T follicular helper cell (primary cell): ENCODE measurements around the gene MECP2.

Experiments used
- DNase-seq: peaks from one replicate; pipeline ENCODE4 v3.0.0-alpha.2; 2020; ENCODE audit warnings: low read depth

Gene MECP2

DNA sequence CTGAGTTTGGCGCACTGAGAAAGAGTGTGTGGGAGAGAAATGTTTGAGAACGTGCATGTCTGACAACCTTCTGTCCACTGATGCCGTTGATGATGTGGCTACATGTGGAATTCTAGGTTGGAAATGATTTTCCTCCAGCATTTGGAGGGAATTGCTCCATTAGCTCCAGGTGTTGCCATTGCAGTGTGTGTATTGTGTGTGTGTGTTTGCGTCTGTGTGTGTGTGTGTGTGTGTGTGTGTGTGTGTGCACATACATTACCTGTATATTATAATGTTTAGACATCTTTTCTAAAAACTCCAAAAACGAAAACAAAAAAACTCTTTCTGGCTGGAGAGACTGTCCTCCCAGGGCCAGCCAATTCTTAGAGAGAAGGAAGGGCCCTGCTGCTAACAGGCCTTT, 18.2 kb upstream of the MECP2 start:
- DNase-seq, result no peak

GRCh38 chrX:154115071-154115470, 17.6 kb upstream of the MECP2 start:
- DNase-seq, result no peak

GRCh38 chrX:154114652-154115051, 17.1 kb upstream of the MECP2 start:
- no peak for DNase-seq

DNA sequence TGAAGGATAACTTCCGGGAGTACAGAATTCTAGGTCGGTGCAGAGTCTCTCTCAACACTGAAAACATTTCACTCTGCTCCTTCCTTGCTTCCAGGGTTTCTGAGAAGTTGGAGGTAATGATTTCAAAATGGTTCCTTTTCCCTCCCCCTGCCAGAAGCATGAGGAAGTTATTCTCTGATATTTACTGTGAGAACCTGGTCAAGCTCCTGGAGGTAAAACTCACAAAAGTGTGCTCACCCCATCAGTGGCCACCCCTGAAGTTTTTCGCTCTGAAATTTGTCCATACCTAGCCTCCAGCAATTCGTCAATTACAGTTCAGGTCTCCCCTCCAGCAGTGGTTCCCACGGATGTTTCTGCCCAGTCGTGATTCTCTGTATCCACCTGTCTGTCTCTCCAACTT, 16.2 kb upstream of the MECP2 start:
- DNase-seq, result no peak

GRCh38 chrX:154098551-154098950, 1.0 kb upstream of the MECP2 start:
- no peak for DNase-seq

DNA sequence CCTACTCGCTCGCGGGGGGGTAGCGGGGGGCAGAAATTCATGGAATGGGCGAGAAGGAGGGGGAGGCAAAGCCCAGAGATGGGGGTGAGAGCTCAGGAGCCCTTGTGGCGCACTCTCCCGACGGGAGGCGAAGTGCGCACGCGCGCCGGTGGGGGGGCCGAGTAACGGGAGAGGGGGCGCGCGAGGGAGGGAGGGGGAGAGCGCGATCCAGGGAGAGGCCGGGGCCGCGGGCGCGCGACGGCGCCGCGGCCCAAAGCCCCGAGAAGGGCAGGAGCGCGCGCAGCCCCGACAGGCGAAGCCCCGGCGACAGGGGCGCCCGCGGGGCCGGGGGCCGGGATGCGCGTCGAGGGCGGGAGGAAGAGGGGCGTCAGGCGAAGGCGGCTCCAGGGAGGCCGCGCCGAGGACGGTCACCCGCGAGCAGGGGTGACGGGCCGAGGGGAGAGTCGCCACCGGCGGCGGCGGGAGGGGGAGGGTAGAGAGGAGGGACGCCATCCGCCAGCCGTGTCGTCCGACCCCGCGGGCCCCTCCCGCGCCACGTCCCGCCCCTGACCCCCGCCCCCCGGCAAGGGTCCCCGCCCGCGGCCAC, 421 bp downstream of the MECP2 start:
- DNase-seq, result peak; percentile 62

GRCh38 chrX:154096140-154097002, 1.1 kb downstream of the MECP2 start:
- no peak for DNase-seq

DNA sequence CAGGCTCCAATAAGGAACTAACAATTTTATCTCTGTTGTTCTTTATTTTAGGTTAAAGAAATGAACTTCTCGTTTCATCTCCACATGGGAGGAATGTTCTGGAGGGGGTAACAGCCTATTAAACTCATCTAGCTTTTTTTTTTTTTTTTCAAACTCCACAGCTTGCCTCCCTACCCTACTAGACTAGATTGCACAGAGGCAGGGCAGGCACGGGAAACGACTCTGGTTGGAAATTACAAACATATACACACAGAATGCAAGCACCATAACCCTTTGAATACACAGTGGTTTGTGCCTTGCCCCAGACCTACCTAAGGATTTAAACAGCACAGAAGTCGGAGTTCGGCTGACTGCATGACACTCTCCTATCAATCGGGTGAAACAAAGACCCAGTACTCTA, 2.7 kb downstream of the MECP2 start:
- no peak for DNase-seq

DNA sequence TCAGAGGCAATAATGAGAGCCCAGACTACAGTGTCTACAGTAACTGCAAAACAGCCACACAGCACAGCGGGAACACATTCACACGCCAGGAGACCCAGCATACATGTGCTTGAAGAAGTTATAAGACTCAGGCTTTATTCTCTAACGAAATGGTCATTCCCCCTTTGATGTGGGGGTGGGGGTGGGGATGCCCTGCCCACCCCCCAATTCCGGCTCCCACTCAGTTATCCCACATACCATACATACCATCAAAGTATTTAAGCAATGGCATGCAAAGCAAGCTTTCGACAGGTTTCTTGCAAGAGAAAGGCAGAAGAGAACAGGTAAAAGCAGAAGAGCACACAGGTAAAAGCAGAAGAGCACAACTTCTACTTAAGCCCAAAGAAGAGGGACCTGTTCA, 3.6 kb downstream of the MECP2 start:
- DNase-seq, result no peak

DNA sequence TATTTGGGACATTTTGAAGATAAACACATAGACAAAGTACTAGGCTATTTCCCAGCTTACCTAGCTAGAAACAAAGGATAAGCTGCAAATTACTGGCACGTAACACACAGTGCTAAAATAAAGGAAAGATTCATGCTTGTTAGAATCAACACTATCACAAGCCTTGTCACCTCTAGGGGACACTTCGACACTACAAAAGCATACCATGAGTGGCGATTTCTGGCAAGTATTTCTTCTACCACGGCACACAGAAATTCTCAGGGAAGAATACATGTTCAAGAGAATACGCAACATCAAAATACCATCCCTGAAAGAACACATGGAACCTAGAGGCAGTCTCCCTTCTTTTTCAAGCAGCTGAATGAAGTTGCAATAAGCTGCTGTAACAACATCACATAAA, 5.1 kb downstream of the MECP2 start:
- DNase-seq, result no peak

- no peak for DNase-seq
These were observed 5.8 kb downstream of the MECP2 start for GRCh38 chrX:154091678-154092077.

DNA sequence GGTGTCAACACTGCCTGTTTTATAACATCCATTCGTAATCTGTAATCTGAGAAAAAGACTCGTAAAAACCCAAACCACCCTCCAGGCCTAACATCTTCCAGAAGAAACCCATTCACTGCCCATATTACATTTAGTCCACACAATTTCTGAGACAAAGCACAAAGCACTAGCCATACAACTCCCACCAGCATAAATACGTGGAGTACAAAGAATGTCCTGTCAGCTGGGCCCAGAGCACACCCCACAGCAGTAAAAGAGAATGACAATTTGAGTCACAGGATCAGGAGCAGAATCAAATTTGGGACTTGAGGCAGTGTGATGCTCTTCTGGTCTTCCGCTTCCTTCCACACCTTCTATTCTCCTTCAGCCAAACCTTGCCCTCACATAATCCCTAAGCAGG, 6.8 kb downstream of the MECP2 start:
- DNase-seq, result no peak

GRCh38 chrX:154084449-154085300, 12.8 kb downstream of the MECP2 start:
- DNase-seq, result no peak

- no peak for DNase-seq
These were observed 14.4 kb downstream of the MECP2 start for GRCh38 chrX:154083126-154083517.

DNA sequence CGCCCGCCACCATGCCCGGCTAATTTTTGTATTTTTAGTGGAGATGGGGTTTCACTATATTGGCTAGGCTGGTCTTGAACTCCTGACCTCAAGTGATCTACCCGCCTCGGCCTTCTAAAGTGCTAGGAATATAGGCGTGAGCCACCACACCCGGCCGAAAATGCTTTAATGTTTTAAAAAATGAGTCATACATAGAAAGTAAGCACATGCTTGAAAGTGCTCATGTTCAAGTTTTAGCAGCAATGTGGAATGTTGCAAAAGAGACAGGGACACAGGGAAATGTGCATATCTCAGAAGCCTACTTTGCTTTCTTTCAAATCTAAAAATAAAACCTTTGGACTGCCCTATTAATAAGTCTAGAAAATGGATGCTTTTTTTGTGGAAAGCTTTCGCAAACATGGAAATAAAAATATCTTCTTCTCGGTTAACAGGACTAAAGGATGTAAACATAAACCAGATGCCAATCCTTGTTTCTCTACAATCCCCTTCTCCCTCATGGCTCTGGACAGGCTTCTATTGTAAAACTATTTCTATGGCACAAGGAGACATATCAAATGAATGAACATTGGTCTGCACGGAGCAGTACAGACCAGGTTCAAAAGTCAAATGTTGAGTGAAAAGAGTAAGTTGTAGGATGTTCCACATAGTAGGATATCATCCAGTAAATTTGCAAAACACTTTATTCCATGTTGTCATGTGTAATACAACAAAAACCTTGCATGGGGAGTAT, 15.0 kb downstream of the MECP2 start:
- no peak for DNase-seq

DNA sequence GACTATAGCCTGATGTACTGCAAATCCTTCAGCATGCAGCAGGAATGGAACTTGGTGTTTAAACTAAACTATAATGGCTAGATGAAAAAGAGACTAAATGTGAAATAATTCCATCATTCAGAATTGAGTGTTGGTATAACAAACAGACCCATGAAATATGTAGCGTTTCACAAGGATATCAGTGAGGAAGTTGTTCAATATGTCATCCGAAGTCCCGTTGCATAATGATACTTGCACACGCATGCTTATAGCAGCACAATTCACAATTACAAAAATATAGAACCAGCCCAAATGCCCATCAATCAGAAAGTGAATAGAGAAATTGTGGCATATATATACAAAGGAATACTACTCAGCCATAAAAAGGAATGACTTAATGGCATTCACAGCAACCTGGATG, 20.4 kb downstream of the MECP2 start:
- no peak for DNase-seq

- no peak for DNase-seq
These were observed 23.3 kb downstream of the MECP2 start for GRCh38 chrX:154074199-154074598.

DNA sequence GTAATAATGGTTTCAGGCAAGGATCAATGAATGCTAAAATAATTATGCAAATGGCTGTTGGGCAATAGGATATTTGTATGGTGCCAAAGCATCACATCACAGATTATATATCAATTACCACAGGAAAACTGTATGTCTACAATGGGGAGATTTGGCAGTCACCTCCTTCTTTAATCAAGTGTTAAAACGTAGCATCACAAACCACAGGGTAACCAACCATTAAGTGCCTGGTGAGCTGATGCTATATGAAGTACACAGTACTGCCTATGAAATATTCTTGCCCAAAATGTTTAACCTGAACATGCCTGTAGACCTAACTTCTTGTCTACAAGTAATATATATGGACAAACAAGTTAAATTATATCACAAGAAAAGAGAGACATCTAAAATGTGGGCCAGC, 25.3 kb downstream of the MECP2 start:
- DNase-seq, result no peak

- no peak for DNase-seq
These were observed 29.0 kb downstream of the MECP2 start for GRCh38 chrX:154068560-154068959.

- no peak for DNase-seq
These were observed 32.7 kb downstream of the MECP2 start for GRCh38 chrX:154064637-154065435.

DNA sequence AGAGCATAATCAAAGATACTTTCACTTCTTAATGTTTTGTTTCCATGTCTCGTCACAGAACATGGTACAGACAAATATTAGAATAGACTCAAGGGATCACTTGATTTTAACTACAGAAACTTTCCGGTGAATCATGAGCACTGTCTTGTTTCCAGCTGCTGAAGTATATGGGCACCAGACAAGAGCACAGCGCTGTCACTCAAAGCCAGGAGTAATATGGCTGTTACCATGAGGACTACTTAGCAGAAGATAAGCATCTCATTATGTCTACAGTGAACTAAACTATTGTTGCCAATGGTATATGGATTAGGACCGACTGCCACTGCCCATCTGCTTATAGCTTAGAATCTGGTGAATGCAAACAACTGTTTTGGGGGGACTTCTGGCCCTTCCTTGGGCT, 34.3 kb downstream of the MECP2 start:
- DNase-seq, result no peak
